DND-41 (cell line): ENCODE measurements around the gene DCANP1.

ENCODE experiments used
- CTCF ChIP-seq: IDR thresholded peaks from 2 replicates; pipeline ENCODE4 v1.5.1; 2012; ENCODE audit warnings: borderline replicate concordance, low read length, moderate library complexity, mild to moderate bottlenecking; ENCODE audit not compliant: poor library complexity, severe bottlenecking; ENCODE audit errors: extremely low read depth
- EZH2 ChIP-seq: IDR thresholded peaks from 3 replicates; pipeline ENCODE4 v1.6.1; 2012; ENCODE audit warnings: borderline replicate concordance, low read depth, mild to moderate bottlenecking, moderate library complexity, low read length, inconsistent platforms; ENCODE audit not compliant: severe bottlenecking

GRCh38 chr5:135461481-135462151 lies 14.5 kb upstream of the DCANP1 start:
- TF ChIP-seq CTCF (no peak), EZH2 (no peak)
